HUES64 (cell line): ENCODE results near the gene PTRH1.
A peak's percentile ranks its signal among the peaks of the same experiment; 100 is the strongest.

Experiments used
- H3K27ac ChIP-seq: 2 replicates; pipeline ENCODE4 v1.7.0; 2013; ENCODE audit warnings: low read depth, low read length, inconsistent platforms
- H3K27me3 ChIP-seq: 2 replicates; pipeline ENCODE4 v1.6.1; 2013; ENCODE audit warnings: mild to moderate bottlenecking, low read length; ENCODE audit not compliant: insufficient read depth
- H3K36me3 ChIP-seq: 2 replicates; pipeline ENCODE4 v1.6.1; 2013; ENCODE audit warnings: mild to moderate bottlenecking, low read length; ENCODE audit not compliant: insufficient read depth
- H3K4me1 ChIP-seq: 2 replicates; pipeline ENCODE4 v1.6.1; 2013; ENCODE audit warnings: mild to moderate bottlenecking, low read length, moderate library complexity; ENCODE audit not compliant: insufficient read depth
- H3K4me3 ChIP-seq: 2 replicates; pipeline ENCODE4 v1.5.1; 2013; ENCODE audit warnings: mild to moderate bottlenecking, low read length, moderate library complexity
- H3K9ac ChIP-seq: 2 replicates; pipeline ENCODE4 v1.6.1; 2013; ENCODE audit warnings: mild to moderate bottlenecking, low read depth, low read length
- H3K9me3 ChIP-seq: 2 replicates; pipeline ENCODE4 v1.6.1; 2013; ENCODE audit warnings: low read depth, low read length; ENCODE audit not compliant: insufficient read depth
- WGBS: fragments of 150-250, 120-280 bp; methylation state at CpG from one replicate; pipeline ENCODE4 v1.1.7; 2013; ENCODE audit warnings: missing lambda C conversion rate; 5-methylcytosine and 5-hydroxymethylcytosine counted together

Gene PTRH1

GRCh38 chr9:127716412-127716811 lies 949 bp upstream of the PTRH1 start:
- no peaks in the 10 kb centered on the region for H3K36me3 ChIP-seq
- H3K4me1 ChIP-seq = 0 out of 2 replicates have a peak, but pooled peaks cover 7% of the 10 kb centered on the region
- 91% methylated on average over 5 of the region's 9 CpGs for WGBS
- H3K9me3 ChIP-seq = no peaks in the 10 kb centered on the region
- peak overlapping the region; percentile 73; the same call in 1 of the 2 replicates for H3K4me3 ChIP-seq
- H3K27me3 ChIP-seq = peaks cover 5% of the 10 kb centered on the region; the same call in 1 of the 2 replicates
- no peak overlapping the region for H3K27ac ChIP-seq
- no peak overlapping the region for H3K9ac ChIP-seq

GRCh38 chr9:127714951-127715469 lies 453 bp downstream of the PTRH1 start:
- 2% methylated on average over 44 of the region's 44 CpGs for WGBS
- Histone ChIP-seq H3K27me3 (peaks cover 5% of the 10 kb centered on the region; the same call in 1 of the 2 replicates), H3K4me3 (peak overlapping the region; percentile 73), H3K9me3 (no peaks in the 10 kb centered on the region), H3K36me3 (no peaks in the 10 kb centered on the region), H3K9ac (peak overlapping the region; percentile 46), H3K27ac (no peak overlapping the region), H3K4me1 (0 out of 2 replicates have a peak, but pooled peaks cover 7% of the 10 kb centered on the region)

GRCh38 chr9:127714020-127714750 lies 1.3 kb downstream of the PTRH1 start:
- WGBS = 82% methylated on average over 19 of the region's 19 CpGs
- 0 out of 2 replicates have a peak, but pooled peaks cover 7% of the 10 kb centered on the region for H3K4me1 ChIP-seq
- H3K9ac ChIP-seq = no peak overlapping the region
- H3K27me3 ChIP-seq = peaks cover 5% of the 10 kb centered on the region; the same call in 1 of the 2 replicates
- H3K36me3 ChIP-seq = no peaks in the 10 kb centered on the region
- H3K4me3 ChIP-seq = peak overlapping the region; percentile 73
- no peaks in the 10 kb centered on the region for H3K9me3 ChIP-seq
- H3K27ac ChIP-seq = no peak overlapping the region

GRCh38 chr9:127712867-127713266 lies 2.6 kb downstream of the PTRH1 start:
- 91% methylated on average over 10 of the region's 10 CpGs for WGBS
- Histone ChIP-seq H3K27me3 (peaks cover 5% of the 10 kb centered on the region; the same call in 1 of the 2 replicates), H3K9ac (no peak overlapping the region), H3K4me3 (no peak overlapping the region), H3K4me1 (0 out of 2 replicates have a peak, but pooled peaks cover 7% of the 10 kb centered on the region), H3K27ac (no peak overlapping the region), H3K36me3 (no peaks in the 10 kb centered on the region), H3K9me3 (no peaks in the 10 kb centered on the region)

GRCh38 chr9:127712371-127712770 lies 3.1 kb downstream of the PTRH1 start:
- Histone ChIP-seq H3K36me3 (no peaks in the 10 kb centered on the region), H3K4me1 (0 out of 2 replicates have a peak, but pooled peaks cover 7% of the 10 kb centered on the region), H3K27ac (no peak overlapping the region), H3K4me3 (no peak overlapping the region), H3K9me3 (no peaks in the 10 kb centered on the region), H3K27me3 (peaks cover 5% of the 10 kb centered on the region; the same call in 1 of the 2 replicates), H3K9ac (no peak overlapping the region)
- 86% methylated on average over 11 of the region's 11 CpGs for WGBS

- WGBS = 62% methylated on average over 11 of the region's 11 CpGs
- Histone ChIP-seq H3K9ac (no peak overlapping the region), H3K4me3 (no peak overlapping the region), H3K27ac (no peak overlapping the region), H3K27me3 (peaks cover 5% of the 10 kb centered on the region; the same call in 1 of the 2 replicates), H3K36me3 (no peaks in the 10 kb centered on the region), H3K4me1 (0 out of 2 replicates have a peak, but pooled peaks cover 7% of the 10 kb centered on the region), H3K9me3 (no peaks in the 10 kb centered on the region)
These were observed 3.6 kb downstream of the PTRH1 start for GRCh38 chr9:127711831-127712274.

- 88% methylated on average over 9 of the region's 9 CpGs for WGBS
- Histone ChIP-seq H3K36me3 (no peaks in the 10 kb centered on the region), H3K4me1 (0 out of 2 replicates have a peak, but pooled peaks cover 7% of the 10 kb centered on the region), H3K4me3 (no peak overlapping the region), H3K27me3 (peaks cover 5% of the 10 kb centered on the region; the same call in 1 of the 2 replicates), H3K9ac (no peak overlapping the region), H3K27ac (no peak overlapping the region), H3K9me3 (no peaks in the 10 kb centered on the region)
These were observed 4.2 kb downstream of the PTRH1 start for GRCh38 chr9:127711226-127711701.

- Histone ChIP-seq H3K36me3 (no peaks in the 10 kb centered on the region), H3K27me3 (peaks cover 5% of the 10 kb centered on the region; the same call in 1 of the 2 replicates), H3K9me3 (no peaks in the 10 kb centered on the region), H3K27ac (no peak overlapping the region), H3K4me1 (0 out of 2 replicates have a peak, but pooled peaks cover 7% of the 10 kb centered on the region), H3K9ac (no peak overlapping the region), H3K4me3 (no peak overlapping the region)
- WGBS = 91% methylated on average over 10 of the region's 10 CpGs
These were observed 5.2 kb downstream of the PTRH1 start for GRCh38 chr9:127710204-127710783.

- Histone ChIP-seq H3K9ac (no peak overlapping the region), H3K9me3 (no peaks in the 10 kb centered on the region), H3K4me1 (0 out of 2 replicates have a peak, but pooled peaks cover 5% of the 10 kb centered on the region), H3K27me3 (no peaks in the 10 kb centered on the region), H3K4me3 (no peak overlapping the region), H3K36me3 (no peaks in the 10 kb centered on the region), H3K27ac (no peak overlapping the region)
- WGBS = 91% methylated on average over 8 of the region's 8 CpGs
These were observed 6.4 kb downstream of the PTRH1 start for GRCh38 chr9:127708952-127709587.

GRCh38 chr9:127707766-127708165 lies 7.7 kb downstream of the PTRH1 start:
- H3K27me3 ChIP-seq = no peaks in the 10 kb centered on the region
- H3K36me3 ChIP-seq = no peaks in the 10 kb centered on the region
- no peak overlapping the region for H3K27ac ChIP-seq
- H3K9me3 ChIP-seq = no peaks in the 10 kb centered on the region
- no peak overlapping the region for H3K9ac ChIP-seq
- 71% methylated on average over 5 of the region's 5 CpGs for WGBS
- 0 out of 2 replicates have a peak, but pooled peaks cover 5% of the 10 kb centered on the region for H3K4me1 ChIP-seq
- no peak overlapping the region for H3K4me3 ChIP-seq
